Liver (tissue), 3 donors: ENCODE data around the gene MICOS13.

ENCODE experiments used
- CTCF ChIP-seq: fragments of 150-350 bp; IDR thresholded peaks from 2 replicates; pipeline ENCODE4 v1.5.1; 2017; ENCODE audit warnings: improper control_type of control experiment, low read depth, low read length; ENCODE audit not compliant: missing input control
- FOXA1 ChIP-seq: IDR thresholded peaks from 2 replicates; pipeline ENCODE4 v1.6.1; 2016; ENCODE audit warnings: antibody characterized with exemption
- JUND ChIP-seq, 2 donors: IDR thresholded peaks; 2 replicates each; pipeline ENCODE4 v1.6.1; 2016; ENCODE audit warnings: antibody characterized with exemption in 2 of 2
- MAX ChIP-seq: IDR thresholded peaks from 2 replicates; pipeline ENCODE4 v1.6.1; 2016; ENCODE audit warnings: antibody characterized with exemption
- NR2F2 ChIP-seq: IDR thresholded peaks from 2 replicates; pipeline ENCODE4 v1.6.1; 2016; ENCODE audit warnings: antibody characterized with exemption
- RAD21 ChIP-seq, 2 donors: IDR thresholded peaks; 2 replicates each; pipeline ENCODE4 v1.6.1; 2016; ENCODE audit warnings: antibody characterized with exemption in 2 of 2, mild to moderate bottlenecking in 2 of 2
- REST ChIP-seq: IDR thresholded peaks from 2 replicates; pipeline ENCODE4 v1.6.1; 2016; ENCODE audit warnings: antibody characterized with exemption, mild to moderate bottlenecking
- SP1 ChIP-seq: IDR thresholded peaks from 2 replicates; pipeline ENCODE4 v1.6.1; 2018; ENCODE audit warnings: antibody characterized with exemption, mild to moderate bottlenecking
- TAF1 ChIP-seq: conservative IDR thresholded peaks from 2 replicates; pipeline ENCODE4 v1.6.1; 2016; ENCODE audit warnings: antibody characterized with exemption, mild to moderate bottlenecking
- YY1 ChIP-seq: IDR thresholded peaks from 2 replicates; pipeline ENCODE4 v1.6.1; 2016; ENCODE audit warnings: antibody characterized with exemption, mild to moderate bottlenecking
- donor health status: healthy.
- donor health status: healthy.

GRCh38 chr19:5669212-5669611, 11.1 kb downstream of the MICOS13 start:
- TF ChIP-seq CTCF (no peak), SP1 (no peak), YY1 (no peak), NR2F2 (no peak), REST (no peak), JUND (IDR thresholded peaks at IDR 0.05) (no peak), RAD21 (IDR thresholded peaks at IDR 0.05) (no peak), FOXA1 (no peak), TAF1 (no peak), MAX (no peak)
